HG03095 (cell line): ENCODE results near the gene CD244.
A peak's percentile ranks its signal among the peaks of the same experiment; 100 is the strongest.
"Not testable (repeated sequence)": the region's sequence is repeated elsewhere in the genome, so short reads cannot be mapped to it uniquely, and the experiment has no call there.

ENCODE experiments used
- ATAC-seq: cut with Tn5 transposase; IDR thresholded peaks from one replicate; pipeline ENCODE4 v1.9.1; 2021; ENCODE audit warnings: moderate library complexity; ENCODE audit not compliant: unreplicated experiment

The CD244 gene

DNA sequence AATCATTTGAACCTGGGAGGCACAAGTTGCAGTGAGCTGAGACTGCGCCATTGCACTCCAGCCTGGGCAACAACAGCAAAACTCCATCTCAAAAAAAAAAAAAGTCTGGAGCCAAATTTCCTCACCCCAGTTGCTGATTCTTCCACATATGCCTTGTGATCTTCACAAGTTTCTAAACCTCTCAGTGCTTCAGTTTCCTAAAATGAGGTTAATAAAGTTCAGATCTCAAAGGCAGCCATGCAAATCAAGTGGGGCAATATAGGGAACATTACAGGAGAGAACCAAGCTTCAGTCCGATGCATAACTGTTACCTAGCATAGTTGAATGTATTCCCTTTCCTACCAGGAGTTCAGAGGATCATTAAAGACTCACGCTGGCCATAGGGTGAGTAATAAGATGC, 17.5 kb upstream of the CD244 start:
- ATAC-seq, result no peak

GRCh38 chr1:160879056-160879455, 16.4 kb upstream of the CD244 start:
- no peak for ATAC-seq

- no peak for ATAC-seq
Observed at GRCh38 chr1:160877221-160877620, 14.5 kb upstream of the CD244 start.

- no peak for ATAC-seq
Observed at GRCh38 chr1:160876311-160876710, 13.6 kb upstream of the CD244 start.

DNA sequence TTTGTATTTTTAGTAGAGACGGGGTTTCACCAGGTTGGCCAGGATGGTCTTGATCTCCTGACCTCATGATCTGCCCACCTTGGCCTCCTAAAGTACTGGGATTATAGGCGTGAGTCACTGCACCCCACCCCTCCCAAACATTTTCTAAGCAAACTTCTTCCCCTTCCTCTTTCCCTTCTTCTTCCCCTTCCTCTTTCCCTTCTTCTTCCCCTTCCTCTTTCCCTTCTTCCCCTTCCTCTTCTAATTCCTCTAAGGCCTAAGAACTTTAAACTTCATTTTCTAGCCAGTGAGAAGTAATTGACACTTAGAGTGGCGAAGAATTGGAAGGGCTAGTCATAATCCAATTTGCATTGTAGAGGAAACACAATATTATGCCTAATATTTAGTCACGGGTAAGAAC, 12.9 kb upstream of the CD244 start:
- not testable (repeated sequence) for ATAC-seq

DNA sequence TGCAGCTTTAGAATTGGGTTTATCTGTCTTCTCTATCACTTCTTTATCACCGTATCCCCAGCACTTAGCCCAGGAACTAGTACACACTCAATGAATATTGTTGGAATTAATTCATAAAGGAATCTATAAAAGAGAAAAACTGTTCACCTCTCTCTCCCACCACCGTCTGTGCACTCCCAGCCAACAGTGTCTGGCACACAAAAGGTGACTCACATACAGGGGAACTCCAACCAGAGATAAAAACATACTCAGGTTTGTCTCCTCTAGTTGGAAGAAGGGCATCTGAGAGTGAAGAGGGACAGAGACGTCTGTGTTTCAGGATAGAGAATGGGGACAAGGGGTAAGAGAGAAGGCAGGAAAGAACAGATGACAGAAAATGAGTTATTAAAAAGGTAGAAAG, 12.2 kb upstream of the CD244 start:
- no peak for ATAC-seq

DNA sequence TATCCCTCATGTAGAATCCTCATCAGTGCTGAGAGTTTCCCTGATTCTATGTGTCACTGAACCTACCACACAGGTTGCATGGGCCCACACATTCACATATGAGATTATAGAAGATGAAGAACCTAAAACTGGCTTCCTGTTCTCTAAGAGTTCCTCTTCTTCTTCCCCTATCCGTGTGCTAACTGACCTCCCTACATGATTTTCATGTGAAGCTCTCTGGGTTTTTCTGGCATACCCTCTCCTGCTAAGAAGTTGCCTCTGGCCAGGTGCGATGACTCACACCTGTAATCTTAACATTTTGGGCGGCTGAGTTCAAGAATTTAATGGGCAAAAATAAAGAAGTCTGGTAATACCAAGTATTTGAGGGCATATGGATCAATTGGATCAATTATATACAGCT, 5.5 kb upstream of the CD244 start:
- ATAC-seq, result no peak

DNA sequence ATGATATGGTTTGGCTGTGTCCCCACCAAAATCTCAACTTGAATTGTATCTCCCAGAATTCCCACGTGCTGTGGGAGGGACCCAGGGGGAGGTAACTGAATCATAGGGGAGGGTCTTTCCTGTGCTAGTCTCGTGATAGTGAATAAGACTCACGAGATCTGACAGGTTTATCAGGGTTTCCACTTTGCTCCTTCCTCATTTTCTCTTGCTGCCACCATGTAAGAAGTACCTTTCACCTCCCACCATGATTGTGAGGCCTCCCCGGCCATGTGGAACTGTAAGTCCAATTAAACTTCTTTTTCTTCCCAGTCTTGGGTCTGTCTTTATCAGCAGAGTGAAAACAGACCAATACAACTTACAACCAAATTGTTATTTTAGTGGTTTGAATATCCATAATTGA, 5.0 kb upstream of the CD244 start:
- ATAC-seq, result not testable (repeated sequence)

DNA sequence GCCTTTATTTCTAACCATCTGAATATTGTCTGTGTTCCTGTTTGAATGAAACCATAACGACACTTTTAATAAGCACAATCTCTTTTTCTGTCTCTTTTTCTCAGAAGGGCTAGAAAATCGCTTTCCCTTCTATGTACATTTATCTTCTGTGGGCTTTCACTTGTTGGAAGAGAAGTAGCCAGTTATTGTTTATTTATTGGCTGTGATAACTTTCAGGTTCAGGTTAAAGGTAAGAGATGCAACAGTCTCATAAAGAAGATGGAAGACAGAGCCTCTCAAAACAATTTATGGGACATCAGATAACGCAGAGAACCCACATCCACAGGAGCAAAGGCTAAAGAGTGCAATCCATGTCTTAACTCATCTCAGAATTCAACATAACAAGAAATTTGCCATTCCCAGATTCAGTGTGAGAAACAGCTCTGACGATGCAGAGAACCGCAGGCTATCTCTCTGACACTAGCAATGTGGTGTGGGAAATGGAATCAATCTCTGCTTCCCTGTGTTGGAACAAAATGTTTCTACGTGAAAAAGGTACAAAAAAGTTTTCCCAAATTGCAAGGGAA, 4.1 kb upstream of the CD244 start:
- ATAC-seq, result no peak

- ATAC-seq, result no peak
Observed at GRCh38 chr1:160866001-160866694, 3.5 kb upstream of the CD244 start.

GRCh38 chr1:160865337-160865736, 2.6 kb upstream of the CD244 start:
- no peak for ATAC-seq

DNA sequence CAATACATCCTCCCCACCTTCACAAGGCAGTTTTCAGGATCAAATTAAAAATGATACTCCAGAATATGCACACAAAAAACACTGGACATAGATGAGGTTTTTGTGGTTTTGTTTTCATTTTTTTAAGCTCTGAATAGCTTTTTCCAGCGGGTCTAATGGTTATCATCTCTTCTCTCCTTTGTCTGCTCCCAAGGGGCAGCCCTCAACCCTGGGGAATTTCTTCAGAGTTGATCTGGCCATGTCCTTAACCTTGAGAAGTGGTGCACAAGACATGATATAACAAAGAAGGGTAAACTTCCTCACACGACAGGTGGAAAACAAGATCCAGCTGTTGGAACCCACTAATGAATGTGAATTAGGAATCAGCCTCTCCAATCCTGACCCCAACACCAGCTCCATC, 1.5 kb upstream of the CD244 start:
- ATAC-seq, result no peak

DNA sequence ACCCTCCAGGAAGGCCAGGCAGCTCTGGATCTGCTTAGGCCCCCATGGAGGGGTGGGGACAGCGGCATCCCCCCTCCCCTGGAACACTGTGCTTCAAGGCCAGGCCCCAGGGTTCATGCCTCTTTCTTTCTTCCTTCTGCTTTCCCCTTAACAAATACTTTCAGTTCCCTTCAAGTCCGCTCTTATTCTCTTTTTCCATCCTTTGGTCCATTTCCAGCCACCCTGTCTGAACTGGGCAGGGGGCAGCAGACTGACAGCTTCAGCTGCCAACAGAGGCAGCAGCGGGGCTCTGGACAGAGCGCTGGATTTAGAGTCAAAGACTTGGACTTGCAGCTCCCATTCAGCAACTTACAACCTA, 1.1 kb upstream of the CD244 start:
- ATAC-seq, result no peak

DNA sequence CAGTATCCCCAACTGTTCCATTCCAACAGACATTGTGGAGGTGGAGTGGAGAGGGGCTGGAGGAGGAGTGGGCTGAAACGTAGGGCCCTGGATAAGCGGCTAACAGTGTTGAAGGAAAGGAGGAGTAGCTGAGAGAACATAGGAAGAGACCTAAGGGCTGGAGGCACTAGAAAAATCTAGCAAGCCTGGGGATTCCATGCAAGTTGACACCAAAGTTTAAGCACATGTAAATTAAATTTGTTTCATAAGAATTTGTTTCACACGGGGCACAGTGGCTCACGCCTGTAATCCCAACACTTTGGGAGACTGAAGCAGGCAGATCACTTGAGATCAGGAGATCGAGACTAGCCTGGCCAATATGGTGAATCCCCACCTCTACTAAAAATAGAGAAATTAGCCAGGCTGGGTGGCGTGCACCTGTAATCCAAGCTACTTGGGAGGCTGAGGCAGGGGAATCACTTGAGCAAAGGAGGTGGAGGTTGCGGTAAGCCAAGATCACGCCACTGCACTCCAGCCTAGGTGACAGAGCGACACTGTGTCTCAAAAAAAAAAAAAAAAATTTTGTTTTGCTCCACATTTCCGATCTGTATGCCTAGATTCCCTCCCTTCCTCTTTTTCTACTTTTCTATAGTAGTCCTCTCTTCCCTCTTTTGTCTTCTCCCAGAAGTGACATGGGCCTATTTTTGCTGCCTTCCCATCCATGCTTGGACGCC, 530 bp upstream of the CD244 start:
- no peak for ATAC-seq

DNA sequence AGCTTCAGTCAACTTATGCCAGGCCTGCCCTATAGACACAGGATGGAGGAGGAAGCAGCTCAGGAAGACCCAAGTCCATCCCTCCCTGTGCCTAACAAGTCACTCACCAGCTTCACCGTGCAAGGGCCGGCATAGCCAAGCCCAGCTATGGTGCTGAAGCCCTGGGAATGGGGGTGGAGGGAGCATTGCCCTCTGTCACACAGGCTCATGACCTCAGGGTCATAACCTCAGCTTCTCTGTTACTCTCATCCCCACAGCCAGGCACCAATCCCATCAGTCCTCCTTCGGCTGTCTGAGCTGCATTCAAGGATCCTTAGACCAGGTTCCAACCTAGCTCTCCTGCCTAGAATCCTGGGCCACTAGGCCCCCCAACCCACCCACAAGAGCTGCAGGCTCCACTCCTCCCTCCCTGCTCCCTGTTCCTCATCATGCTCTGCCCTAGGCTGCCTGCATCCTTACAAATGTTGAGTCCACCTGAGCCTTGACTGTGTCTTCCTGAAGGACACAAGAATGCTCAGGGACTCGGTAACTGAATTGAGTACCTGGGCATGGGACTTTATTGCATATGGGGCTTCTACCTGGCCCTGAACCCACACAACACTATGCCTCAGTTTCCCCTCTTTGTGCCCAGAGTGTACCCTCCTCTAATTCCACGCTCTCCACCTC, 1.7 kb downstream of the CD244 start:
- no peak for ATAC-seq

DNA sequence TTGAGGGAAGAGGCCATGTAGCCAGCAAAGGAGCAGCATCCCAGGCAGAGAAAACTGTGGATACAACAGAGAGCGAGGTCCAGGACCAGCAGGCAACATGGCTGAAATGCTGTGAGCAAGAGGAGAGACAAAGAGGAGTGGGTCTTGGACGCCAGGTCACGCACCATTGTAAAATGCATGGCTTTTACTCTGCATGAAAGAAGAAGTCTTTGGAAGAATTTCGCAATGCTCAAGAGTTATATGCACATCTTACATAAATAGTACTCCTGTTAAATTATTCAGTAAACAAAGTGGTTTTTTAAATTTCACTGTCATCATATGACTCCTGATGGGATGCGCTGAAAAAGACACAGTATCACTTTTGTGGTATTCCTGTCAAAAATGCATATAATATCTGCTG, 3.5 kb downstream of the CD244 start:
- no peak for ATAC-seq

GRCh38 chr1:160858507-160858906, 4.2 kb downstream of the CD244 start:
- ATAC-seq, result no peak

DNA sequence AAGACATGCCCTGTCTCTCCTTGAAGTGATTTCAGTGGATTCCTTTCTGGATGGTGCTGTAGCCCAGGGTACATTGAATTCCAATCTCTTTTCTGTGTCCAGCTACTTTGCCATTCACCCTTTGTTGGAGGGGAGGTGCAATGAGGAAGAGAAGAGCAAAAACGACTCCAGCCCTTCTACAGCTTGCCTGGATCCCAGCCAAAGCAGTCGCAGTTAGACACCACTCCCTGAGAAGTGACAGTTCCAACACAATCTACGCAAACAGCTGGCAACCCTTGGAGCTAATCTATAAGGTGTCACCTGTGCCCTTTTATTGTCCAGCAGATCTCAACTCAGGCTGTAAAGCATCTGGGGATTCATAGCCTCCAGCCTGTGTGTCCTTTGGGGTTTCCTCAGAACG, 4.6 kb downstream of the CD244 start:
- no peak for ATAC-seq

DNA sequence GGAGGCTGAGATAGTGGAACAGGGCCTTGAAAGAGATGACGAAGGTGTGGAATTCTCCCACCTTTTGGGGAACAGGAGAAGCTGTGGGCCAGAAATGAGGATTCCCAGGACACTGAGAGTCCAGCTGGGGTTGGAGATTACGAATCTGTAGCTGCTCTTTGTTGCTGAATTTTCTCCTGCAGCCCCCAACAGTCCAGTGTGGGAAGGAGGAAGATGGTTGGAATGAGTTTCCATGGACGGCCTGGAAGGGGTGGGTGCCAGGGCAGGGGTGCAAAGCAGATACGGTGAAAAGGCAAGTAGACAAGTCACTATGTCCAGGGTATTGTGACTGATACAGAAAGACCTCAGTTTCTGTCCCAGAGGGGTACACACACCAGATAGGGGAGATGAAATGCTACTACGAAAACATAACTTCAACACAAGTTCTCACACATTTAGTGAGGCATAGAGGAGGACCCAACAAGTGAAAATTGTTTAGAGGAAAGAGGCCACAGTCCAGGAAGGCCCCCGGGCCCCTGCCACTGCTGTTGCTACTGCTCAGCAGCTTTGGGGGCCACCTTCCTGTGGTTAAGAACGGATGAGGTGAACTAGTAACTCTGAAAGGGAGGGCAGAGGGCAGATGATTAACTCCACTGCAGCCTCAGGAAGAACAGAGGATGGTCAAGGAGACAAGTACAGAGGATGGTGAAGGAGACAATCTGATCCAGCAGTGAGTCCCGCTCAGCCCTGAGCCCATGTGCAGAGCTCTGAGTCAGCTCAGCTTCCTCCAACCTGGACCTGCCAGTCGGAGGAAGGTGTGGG, 7.3 kb downstream of the CD244 start:
- peak; percentile 85 for ATAC-seq

GRCh38 chr1:160853754-160854153, 8.9 kb downstream of the CD244 start:
- no peak for ATAC-seq

DNA sequence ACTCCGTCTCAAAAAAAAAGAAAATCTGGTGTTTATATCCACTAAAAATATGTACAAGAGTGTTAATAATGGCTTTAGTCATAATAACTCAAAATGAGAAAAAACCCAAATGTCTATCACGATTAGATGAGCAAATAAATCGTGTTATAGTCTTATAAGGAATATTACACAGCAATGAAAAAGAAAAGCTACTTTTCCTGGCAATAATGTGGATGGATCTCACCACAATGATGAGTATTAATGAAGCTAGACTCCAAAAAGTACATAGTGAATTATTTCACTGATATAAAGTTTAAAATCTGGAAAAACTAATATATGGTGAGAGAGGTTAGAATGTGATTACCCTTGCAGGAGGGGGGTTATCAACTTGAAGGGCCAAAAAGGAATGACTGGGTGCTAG, 9.7 kb downstream of the CD244 start:
- ATAC-seq, result no peak
